C1 segment of cervical spinal cord (tissue), 14 donors: ENCODE results near the gene STK4.

ENCODE experiments used
- DNase-seq, 14 donors: peaks; one replicate each; lab custom pipeline; 2025; lab: John Stamatoyannopoulos, UW

STK4 gene

DNA sequence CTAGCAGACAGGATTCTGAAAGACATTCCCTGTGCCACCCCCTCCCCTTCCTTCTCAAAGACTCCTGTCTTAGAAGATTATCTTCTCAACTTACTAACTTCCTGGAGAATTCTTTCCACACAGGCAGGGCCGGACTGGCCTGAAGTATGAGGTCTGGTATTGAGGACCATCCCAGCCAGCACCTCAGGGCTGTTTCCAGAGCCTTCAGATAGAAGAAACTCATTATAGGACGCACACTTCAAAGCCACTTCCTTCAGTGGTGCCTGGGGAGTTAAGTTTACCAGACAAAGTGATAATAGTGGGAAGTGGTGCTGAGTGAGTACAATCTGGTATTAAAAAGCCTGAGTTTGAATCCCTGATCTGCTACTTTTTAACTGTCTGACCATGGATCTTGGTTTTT, 119.0 kb downstream of the STK4 start:
- DNase-seq, result no peak

- DNase-seq, result no peak
Observed at GRCh38 chr20:45085867-45086266, 119.6 kb downstream of the STK4 start.

GRCh38 chr20:45087097-45087790, 120.9 kb downstream of the STK4 start:
- no peak for DNase-seq

GRCh38 chr20:45087814-45088213, 121.5 kb downstream of the STK4 start:
- DNase-seq, result no peak

DNA sequence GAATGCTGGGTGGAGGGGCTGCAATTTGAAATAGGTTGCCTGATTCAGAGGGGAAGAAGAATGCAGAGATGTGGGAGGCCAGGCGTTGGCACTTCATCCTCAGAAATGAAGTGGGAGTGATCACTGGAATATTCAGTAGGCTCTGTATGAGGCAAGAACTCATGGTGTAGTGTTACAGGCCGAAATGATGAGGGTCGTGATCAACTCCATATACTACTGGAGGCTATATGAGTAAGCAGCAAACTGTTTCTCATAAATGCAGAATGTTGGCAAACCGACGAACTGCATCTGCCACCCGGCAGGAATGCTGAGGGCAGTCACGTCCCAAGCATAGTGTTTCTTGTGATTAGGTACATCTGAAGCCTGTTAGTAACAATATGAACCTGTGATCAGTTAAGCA, 121.9 kb downstream of the STK4 start:
- DNase-seq, result no peak

DNA sequence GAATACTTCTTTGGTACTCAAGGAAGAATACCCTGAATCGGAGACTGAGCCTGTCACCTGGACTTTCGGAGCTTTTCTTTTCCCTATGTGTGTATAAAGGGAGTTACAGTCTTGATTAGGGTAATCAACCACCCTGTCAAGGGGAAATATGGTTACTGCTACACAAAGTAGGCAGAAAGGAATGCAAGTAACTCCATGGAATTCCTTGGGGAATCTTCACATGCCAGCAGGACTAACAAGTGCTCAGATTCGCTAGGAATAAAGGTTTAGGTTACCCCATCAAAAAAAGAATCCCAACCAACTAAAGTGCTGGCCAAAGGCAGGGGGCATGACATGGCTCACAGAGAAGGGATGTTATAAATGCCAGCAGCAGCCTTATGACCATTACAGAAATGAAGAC, 124.2 kb downstream of the STK4 start:
- no peak for DNase-seq

DNA sequence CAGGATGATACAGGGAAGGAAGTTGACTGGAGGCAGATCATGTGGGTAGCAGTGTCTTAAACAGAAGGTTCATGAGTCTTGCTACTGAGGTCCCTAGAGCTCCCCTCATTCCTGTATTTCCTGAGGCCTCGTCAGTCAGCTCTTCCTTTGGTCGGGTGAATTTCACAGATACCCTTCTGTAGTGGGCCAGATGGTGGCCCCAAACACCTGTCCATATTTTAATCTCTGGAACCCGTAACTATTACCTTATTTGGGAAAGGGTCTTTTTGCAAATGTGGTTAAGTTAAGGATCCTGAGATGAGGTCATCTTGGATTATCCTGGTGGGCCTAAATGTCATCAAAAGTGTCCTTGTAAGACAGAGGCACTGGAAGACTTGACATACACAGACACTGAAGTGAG, 125.1 kb downstream of the STK4 start:
- DNase-seq, result no peak

- no peak for DNase-seq
Observed at GRCh38 chr20:45092898-45093297, 126.6 kb downstream of the STK4 start.

GRCh38 chr20:45094201-45094600, 127.9 kb downstream of the STK4 start:
- DNase-seq, result no peak

DNA sequence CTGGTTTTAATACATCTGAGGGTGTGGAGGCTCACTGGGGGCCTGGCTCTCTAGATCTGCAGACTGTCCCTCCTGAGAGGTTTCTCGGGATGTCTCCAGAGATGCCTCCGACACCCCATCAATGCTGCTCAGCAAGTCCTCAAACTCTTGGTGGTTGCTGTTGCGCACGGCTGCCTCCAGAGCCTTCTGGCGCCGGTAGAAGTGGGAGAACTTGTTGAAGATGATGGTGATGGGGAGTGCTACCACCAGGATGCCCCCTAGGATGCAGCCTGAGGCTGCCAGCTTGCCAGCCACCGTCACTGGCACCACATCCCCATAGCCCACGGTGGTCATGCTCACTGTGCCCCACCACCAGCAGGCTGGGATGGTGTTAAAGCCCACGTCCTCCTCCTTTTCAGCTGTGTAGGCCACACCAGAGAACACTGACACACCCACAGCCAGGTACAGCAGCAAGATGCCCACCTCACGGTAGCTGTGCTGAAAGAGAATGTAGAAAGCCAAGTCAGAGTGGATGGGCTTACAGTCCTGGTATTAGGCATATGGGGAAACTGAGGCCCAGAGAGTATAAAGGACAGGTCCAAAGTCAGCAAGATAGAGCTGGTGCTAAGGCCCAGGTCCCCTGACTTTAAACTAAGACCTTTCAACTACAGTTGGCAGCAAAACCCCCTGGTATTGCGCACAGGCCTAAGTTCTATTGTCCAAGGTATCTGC, 128.7 kb downstream of the STK4 start:
- DNase-seq, result no peak

DNA sequence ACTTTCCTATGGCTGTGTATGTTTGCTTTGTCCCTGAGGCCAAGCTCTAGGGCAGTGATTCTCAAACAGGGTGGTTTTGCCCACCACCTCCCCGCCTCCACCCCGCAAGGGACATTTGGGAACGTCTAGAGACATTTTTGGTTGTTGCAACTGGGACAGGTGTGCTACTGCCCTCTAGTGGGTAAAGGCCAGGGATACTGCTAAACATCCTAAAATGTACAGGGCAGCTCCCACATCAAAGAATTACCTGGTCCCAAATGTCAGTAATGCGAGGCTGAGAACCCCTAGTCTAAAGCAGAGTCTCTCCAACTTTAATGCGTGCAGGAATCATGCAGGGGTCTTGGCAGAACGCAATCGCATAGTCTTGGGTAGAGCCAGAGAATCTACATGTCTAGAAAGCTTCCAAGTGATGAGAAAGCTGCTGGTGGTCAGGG, 129.5 kb downstream of the STK4 start:
- DNase-seq, result peak in 8 of 14 donors; percentile 16 to 52 (median 34)

DNA sequence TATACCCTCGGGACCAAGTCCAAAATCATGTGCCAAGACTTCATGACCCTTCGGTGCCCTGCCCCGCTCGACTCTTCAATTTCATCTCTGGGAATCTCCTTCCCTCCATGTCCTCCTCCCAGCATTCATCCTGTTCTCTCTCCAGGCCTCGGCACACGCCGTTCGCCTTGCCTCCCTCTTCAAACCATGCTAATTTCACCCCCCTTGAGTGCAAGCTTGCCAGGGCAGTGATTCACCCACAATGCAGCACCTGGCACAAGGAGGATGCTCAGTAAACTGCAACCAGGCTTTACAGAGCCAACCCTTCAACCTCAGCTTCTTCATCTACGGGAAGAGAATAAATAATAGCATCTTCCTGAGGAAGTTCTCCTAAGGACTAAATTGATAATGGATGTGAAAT, 130.5 kb downstream of the STK4 start:
- DNase-seq, result no peak

- DNase-seq, result no peak
Observed at GRCh38 chr20:45097485-45098102, 131.3 kb downstream of the STK4 start.

DNA sequence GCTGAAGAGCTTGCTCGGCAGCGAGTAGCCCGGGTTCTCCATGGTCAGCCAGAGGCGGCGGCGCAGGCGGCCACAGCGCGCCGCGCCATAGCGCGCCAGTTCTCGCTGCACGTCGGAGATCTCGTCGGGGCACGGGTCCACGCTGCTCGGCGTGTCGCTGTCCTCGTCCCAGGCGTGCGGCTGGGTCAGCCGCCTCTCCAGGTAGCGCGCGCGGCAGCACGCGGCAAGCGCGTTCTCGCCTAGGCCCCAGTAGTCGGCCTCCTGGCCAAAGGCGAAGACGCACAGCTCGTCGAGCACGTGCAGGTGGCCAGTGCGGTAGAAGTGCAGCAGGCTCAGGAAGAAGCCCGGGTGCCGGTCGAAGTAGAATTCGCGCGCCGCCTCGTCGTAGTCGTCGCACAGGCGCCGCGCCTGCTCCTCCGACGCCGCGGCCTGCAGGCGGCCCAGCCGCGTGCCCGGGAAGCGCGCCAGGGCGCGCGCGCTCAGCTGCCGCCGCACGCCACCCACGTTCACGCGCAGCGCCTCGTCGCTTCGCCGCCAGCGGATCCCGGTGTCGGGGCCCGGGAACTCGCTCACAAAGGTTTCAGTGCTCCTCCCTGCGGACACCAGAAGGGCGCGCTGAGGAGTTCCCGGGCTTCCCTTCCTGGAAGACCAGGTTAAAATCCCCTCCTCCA, 131.9 kb downstream of the STK4 start:
- no peak for DNase-seq

DNA sequence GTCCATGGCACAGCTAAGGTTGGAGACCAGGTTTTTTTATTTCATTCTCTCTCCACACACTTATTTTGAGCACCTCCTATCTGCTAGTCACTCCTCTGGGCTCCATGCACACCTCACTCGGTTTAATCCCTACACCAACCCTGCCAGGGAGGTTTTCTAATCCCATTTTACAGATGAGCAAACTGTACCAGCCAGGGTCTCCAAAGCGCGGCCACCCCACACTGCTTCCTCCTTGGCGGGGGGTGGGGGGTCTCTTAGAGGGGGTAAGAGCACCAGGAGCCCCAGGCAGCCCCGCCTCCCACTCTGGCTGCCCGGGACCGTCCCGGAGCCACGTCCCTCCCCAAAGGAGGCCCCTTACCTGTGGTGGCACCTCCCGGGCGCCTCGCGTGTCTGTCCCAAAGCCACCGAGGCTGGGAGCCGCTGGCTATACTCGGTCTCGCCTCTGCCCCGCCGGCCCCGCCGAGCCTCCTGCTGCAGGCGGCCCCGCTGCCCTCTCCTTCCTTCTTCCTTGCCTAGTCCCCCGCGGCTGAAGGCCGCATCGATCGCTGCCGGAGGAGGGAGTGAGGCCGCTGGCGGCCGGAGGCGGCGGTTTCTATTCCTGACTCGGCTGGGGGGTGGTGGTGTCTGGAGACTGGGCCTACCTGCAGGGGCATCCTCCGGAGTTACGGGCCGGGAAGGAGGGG, 134.4 kb downstream of the STK4 start, which contains the start of gene KCNS1:
KCNS1 (minus strand) TSS at position 565 of the 683 bp plus-strand sequence. CDS start 1,891 bp downstream, outside the sequence.
- DNase-seq, result no peak

DNA sequence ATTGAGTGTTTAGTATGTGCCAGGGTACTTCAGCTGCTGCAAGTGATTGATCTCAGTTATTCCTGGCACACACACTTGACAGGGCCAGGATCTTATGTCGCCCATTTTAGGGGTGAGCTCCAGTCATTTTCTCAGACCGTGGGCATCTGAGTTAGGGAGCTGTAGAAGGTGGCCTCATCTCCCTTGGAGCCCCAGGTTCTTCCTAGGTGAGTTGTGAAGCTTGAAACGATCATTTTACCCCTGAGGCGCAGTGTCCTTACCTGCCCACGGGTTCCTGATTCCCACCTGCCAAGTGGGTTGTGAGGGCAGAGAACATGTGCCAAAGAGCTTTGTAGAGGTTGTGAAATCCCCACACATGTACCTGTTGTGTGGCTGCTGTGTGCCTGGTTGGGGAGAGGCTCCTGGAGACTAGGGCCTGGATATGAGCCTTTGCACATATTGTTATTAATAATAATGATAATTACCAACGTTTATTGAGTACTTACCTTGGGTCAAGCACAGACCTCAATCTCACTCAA, 135.1 kb downstream of the STK4 start:
- no peak for DNase-seq

DNA sequence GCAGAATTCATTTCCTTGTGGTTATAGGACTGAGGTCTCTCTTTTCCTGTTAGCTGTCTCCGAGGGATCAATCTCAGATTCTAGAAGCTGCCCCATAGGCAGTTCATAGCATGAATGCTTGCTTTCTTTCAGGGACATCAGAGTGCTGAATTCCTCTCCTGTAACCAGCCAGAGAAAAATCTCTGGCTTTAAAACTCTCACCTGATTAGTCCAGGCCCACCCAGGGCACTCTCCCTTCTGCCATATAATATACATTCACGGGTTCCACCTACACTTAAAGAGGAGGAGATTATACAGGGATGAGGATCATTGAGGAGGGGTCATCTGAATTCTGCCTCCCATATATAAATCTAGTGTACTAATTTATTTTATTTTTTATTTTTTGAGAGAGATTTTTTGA, 136.8 kb downstream of the STK4 start:
- DNase-seq, result no peak

DNA sequence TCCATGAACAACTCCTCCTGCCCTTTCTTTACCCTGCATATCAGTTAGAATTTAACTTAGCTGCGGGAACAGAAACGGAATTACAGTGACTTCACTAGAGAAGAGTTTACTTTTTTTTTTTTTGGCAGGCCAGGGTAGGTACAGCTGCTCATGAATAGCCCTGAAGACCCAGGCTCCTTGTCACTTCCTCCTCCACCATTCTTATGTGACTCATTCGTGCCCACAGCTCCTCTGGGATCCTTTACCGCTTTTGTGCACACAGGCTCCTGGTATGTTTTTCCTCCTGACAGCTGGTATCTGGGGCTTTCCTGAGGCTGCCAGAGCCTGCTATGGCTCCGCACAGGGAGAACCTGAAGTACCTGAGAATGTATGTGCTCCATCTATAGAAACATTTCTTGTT, 138.5 kb downstream of the STK4 start:
- no peak for DNase-seq

- DNase-seq, result no peak
Observed at GRCh38 chr20:45105317-45105716, 139.0 kb downstream of the STK4 start.

DNA sequence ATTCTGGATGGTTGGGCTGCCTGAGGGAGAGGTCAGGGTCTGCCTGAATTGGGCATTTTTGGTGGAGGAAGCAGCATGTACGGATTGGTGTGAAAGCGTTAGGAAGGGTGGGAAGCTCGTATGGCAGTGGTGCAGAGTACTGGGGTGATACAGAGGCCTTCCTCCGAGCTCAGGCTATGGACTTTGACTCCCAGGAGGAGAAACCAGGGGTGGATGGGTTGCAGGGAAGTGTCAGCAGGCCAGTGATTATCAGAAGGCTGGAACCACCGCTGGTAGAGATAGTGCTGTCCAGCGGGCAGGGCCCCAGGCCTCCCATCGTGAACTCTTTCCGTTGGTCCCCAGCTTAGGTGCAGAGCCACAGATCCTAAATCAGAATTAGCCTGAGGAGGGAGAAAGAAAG, 143.3 kb downstream of the STK4 start:
- no peak for DNase-seq

- no peak for DNase-seq
Observed at GRCh38 chr20:45110301-45110700, 144.0 kb downstream of the STK4 start.
